GM10266 (cell line): ENCODE measurements around the gene CYP19A1.

Experiments used
- DNase-seq: peaks from one replicate; pipeline ENCODE4 v3.0.0; 2012; ENCODE audit errors: extremely low spot score
- CTCF ChIP-seq: IDR thresholded peaks from 2 replicates; pipeline ENCODE4 v1.5.1; 2012; ENCODE audit warnings: mild to moderate bottlenecking, low read depth; ENCODE audit not compliant: control insufficient read depth, insufficient read depth; ENCODE audit errors: missing control alignments

The CYP19A1 gene

DNA sequence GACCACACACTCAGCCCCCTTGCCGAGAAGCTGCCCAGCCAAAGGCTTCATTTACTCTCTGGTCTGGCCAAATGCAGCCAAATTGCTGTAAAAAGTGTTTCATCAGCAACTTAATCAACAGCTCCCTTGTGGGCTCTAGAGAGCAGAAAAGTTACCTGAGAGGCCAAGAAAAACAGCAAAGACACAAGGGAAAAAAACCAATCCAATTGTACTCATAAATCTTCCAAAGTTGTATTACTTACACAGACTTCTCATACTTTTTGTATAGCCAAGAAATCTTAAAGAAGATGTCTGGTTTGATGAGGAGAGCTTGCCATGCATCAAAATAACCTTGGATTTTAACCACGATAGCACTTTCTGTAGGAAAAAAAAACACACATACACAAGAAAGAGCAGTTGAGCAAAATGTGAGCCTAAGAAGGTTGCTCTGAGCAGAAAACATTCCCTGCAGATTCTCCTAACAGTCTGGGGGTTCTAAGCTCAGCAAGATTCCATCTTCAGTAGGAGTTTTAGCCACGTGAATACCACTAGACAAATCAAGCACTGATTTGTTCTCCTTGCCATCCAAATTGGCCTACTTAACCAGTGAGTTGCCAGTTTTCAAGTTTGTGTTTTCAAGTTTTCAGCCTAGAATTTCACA is 120.0 kb downstream of the CYP19A1 start:
- no peak for DNase-seq

GRCh38 chr15:51212909-51213308 is 125.5 kb downstream of the CYP19A1 start:
- TF ChIP-seq CTCF = no peak

More for the DNA sequence above, 120.0 kb downstream of the CYP19A1 start:
- TF ChIP-seq CTCF = no peak

DNA sequence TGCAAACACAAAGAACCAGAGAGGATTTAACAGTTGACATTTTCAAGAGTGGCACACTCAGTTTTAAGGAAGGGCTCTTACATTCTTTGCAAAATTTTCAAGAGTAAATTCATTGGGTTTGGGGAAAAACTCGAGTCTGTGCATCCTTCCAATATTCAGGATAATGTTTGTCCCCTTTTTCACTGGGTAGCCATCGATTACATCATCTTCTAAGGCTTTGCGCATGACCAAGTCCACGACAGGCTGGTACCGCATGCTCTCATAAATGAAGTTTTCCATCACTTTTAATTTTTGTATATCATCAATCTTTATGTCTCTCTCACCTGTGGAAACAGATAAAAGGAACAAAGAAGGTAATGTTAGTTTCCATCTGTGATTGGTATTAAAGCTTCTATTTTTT is 126.2 kb downstream of the CYP19A1 start:
- no peak for DNase-seq
- TF ChIP-seq CTCF = no peak

More at GRCh38 chr15:51212909-51213308, 125.5 kb downstream of the CYP19A1 start:
- no peak for DNase-seq

- no peak for TF ChIP-seq CTCF
- DNase-seq = no peak
Measured at GRCh38 chr15:51205050-51205975, 133.1 kb downstream of the CYP19A1 start.

DNA sequence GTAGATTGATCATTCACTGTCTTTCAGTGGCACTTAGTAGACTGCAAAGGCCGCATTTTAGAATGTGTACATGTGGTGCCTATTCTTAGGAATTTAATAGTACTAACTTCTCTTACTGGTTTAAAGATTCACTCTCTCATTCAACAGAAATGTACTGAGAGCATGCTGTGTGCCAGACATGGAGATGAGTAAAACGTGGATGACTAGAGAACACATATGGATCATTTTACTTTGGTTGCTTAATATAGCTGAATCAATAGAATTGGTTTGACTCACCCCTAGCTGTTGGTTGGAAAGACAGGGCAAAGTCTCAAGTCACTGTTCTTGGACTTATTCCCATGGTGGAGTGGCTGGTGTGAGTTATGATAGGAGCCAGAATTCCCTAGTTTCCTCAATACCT is 134.6 kb downstream of the CYP19A1 start:
- DNase-seq = no peak

DNA sequence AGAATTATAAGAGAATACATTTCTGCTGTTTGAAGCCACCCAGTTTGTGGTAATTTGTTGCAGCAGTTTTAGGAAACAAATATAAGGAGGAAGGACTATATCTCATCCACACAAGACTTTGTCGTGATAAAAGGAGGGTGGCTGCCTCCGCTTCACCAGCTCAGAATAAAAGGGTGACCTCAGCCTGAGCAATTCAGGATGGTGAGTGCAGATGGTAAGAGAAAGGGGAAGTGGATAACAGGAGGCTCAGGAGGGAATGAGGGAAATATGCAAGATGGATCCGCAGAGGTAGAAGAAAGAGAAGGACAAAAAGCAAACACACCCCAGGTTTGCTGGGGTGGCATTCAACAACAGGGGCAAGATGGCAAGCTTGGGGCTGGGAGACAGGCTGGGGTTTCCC is 135.6 kb downstream of the CYP19A1 start:
- no peak for DNase-seq

More for the DNA sequence above, 134.6 kb downstream of the CYP19A1 start:
- no peak for TF ChIP-seq CTCF

More for the DNA sequence above, 135.6 kb downstream of the CYP19A1 start:
- TF ChIP-seq CTCF = no peak
